GM19438 (cell line): ENCODE measurements around the gene PTPRD.
"Not testable (repeated sequence)": the region's sequence is repeated elsewhere in the genome, so short reads cannot be mapped to it uniquely, and the experiment has no call there.

Experiments used
- ATAC-seq: cut with Tn5 transposase; IDR thresholded peaks from one replicate; pipeline ENCODE4 v1.9.1; 2021; ENCODE audit warnings: low read depth; ENCODE audit not compliant: unreplicated experiment

The PTPRD gene

DNA sequence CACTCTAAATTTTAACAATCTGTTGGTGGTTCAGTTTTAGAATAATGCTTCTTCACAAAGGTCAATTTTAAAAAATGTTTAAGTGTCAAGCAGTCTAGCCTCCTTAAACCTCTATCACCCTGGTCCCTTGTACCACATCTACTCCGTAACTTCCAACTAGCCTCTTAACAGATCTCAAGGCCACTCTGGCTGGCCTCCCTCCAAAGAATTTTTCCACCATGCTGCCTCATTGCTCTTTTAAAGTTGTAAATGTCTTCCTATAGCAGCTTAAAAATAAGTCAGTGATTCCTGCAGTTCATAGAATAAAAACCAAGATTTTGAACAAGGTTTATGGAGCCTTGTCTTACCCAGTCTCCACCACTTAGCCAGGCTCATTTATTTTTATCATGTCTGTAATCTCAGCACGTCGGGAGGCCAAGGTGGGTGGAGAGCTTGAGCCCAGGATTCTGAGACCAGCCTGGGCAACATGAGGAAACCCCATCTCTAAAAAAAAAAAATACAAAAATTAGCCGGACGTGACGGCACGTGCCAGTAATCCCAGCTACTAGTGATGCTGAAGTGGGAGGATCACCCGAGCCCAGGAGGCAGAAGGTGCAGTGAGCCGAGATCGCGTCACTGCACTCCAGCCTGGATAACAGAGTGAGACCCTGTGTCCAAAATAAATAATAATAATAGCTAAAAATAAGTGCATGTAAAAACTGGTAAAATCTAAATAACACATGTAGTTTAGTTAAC, 1888.4 kb downstream of the PTPRD start:
- no peak for ATAC-seq

DNA sequence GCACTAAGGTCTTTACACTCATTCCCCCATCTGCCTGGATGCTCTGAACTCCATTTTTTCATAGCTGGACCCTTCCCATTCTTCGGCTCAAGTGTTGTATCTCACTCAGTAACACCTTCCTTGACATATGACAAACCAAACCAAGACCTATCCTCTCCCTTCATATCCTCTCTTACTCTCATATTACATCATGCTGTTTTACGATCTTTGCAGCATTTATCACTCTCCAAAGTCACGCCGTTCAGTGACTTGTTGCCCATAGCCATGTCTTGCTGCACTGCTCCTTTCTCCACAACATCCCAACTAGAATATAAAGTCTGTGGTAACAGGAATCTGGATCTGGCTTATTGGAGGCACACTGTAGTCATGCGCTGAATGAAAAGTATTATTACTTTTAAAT, 1889.6 kb downstream of the PTPRD start:
- ATAC-seq, result no peak

DNA sequence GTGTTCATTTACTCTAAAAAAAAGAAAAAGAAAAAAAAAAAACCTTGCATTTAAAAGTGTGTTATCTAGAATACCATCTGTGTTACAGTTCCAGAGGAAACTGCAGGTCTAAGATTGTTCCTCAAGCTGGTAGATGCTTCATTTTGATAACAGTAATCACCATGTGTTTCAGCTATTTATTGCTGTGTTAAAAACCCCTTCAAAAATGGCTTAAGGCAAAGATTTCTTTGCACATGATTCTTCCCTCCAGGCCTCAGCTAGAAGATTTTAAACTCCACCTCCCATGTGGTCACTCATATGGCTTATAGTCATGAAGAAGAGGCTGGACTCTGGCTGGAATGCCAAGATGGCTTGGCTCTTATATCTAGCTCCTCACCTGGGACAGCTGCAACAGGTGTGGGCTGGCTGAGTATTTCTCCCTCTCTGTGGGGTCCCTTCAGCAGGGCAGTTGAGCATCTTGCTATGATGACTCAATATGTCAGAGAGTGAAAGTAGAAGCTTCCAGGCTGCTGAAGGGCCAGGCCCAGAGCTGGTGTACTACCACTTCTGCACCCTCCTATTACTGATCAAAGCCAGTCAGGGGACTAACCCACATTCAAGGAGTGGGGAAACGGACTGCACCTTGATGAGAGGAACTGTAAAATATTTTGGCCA, 1892.8 kb downstream of the PTPRD start:
- ATAC-seq, result no peak

DNA sequence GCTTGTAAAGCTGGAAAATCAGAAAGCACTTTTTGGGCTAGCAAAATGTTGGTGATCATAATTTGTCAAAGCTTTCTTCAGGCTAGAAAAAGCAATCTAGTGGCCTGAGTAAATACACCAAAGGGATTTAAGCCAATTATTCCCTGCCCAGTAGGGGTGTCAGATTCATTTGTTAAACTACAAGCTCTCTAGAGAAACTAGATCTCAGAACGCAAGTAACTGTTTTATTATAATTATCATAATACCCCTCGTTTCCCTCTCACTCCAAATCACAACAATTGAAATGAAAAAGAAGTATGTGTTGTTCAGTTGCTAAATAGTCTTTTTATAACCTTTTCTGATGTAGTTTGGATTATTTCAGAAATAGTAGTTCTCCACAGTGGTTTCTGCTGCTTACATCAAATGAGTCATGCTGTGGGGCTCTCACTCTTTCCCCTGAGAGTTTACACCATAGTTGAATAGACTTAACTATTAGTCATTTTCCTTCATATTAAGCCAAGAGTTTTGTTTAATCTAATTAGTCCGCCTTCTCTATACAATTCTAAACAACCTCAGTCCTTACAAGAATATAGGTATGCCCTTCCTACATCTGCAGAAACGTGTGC, 1894.6 kb downstream of the PTPRD start:
- no peak for ATAC-seq

DNA sequence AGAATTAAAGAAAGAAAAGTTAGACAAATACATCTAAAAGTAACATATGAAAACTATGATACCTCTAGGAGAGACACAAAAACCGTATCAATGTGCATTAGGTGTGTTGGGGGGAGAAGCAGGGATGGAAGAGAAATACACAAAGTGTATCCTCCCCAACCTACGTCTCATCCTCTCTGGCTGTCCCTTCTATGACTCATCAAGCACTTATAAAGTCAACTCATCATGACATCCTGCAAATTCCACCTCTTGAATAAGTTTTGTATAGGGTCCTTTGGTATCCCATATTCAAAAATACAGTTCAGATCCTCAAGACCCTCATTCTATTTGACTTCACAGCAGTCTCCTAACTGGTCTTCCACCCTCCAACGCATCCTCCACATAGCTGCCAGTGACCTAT, 1895.7 kb downstream of the PTPRD start:
- ATAC-seq, result no peak

DNA sequence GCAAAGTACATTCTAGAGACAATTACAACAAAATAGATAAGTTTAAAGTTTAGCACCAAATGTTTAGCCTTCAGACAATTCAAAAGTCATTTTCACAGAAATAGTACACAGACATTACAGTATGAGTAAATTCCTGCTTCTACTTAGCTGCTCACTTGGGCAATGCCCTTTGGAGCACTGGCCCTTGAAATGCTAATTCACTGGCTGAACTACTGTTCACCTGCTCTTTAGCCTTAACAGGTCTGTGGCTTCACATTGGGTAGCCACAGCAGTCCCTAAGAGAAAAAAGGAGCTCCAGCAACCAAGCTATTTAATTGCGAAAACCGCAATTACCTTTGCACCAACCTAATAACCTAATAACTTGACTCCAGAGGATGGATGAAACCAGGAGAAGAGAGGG, 1897.0 kb downstream of the PTPRD start:
- ATAC-seq, result no peak

DNA sequence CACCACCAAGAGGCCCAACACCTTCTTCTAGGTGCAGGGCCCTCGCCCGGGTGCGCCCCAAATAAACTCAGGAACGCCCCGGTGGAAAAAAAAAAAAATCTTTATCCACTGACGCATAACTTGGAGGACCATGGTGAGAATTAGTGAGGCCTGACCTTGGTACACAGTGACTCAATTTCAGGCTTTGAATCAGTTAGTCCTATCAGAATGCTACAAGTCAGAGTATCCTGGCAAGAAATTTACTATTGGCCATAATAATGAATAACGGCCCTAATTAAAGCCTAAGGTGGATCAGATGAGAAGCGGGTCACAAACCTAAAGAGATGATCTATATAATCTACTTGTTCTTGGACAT, 1899.0 kb downstream of the PTPRD start:
- ATAC-seq, result no peak

DNA sequence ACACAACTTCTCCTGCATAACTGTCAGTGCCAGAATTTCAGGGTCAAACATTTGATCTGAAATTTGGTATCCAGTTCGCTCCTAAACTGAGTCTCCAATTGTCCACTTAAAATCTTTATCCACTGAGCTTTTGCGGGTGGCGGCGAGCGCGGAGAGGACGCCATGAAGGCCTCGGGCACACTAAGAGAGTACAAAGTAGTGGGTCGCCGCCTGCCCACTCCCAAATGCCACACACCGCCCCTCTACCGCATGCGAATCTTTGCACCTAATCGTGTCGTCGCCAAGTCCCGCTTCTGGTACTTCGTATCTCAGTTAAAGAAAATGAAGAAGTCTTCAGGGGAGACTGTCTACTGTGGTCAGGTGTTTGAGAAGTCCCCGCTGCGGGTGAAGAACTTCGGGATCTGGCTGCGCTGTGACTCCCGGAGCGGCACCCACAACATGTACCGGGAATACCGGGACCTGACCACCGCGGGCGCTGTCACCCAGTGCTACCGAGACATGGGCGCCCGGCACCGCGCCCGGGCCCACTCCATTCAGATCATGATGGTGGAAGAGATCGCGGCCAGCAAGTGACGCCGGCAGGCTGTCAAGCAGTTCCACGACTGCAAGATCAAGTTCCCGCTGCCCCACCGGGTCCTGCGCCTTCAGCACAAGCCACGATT, 1899.5 kb downstream of the PTPRD start:
- no peak for ATAC-seq

DNA sequence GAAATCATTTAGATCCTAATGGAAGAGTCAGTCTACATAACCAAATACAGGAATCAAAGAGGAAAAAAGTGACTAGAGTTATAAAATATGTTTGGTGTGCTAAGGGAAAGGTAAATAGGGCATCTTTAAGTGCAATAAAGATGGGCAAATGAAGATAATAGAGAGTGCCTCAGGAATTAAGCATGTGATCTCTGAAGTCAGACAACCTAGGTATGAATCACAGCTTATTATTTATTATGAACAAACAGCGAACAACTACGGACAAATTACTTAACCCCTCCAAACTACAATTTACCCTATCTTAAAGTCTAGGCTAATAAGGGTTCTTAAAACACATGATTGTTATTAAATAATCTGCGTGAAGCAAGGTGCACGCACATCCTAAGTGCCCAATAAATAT, 1903.1 kb downstream of the PTPRD start:
- ATAC-seq, result no peak

DNA sequence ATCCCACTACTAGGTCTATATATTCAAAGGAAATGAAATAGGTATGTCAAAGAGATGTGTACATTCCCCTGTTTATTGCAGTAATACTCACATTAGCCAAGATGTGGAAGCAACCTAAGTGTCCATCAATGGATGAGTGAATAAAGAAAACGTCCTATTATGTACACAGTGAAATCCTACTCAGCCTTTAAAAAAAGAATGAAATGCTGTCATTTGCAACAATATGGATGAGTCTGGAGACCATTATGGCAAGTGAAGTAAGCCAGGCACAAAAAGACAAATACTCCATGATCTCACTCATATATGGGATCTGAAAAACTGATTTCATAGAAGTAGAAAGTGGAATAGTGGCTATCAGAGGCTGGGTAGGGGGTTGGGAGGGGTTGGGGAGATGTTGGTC, 1904.1 kb downstream of the PTPRD start:
- ATAC-seq, result no peak

DNA sequence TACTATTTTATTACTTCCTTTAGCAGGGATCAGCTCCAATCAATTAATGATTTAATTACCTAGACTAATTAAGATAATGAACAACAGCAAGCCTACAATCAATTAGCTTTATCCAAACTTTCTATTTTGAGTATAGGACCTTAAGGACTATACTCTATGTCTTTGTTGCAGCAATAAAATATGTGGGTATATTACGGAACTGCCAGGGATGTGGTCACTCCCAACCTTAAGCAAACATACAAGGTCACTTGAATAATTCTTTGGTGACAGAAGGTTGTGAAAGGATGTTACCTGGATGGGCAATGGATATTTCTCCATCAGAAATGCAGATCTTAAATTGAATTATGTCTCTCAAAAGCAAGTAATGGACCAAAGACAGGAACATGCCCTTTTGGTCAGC, 1905.8 kb downstream of the PTPRD start:
- no peak for ATAC-seq

DNA sequence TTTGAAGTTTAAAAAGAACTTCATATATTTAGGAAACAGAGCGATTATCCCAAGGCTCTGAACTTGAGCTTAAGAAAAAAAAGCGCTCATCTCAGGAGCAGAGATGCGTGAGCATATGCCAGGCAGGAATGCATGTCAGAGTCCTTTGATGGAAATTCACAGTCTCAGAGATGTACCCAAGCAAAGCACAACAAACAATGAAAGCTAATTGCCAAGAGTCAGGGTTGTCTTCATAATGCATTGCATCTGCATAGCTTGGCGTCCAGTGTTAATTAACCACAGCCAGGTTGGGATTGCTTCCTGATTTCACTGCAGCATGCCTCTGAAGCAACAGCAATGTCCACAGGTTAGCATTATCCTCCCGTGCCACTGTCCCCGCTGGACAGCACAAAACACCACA, 1906.3 kb downstream of the PTPRD start:
- no peak for ATAC-seq

DNA sequence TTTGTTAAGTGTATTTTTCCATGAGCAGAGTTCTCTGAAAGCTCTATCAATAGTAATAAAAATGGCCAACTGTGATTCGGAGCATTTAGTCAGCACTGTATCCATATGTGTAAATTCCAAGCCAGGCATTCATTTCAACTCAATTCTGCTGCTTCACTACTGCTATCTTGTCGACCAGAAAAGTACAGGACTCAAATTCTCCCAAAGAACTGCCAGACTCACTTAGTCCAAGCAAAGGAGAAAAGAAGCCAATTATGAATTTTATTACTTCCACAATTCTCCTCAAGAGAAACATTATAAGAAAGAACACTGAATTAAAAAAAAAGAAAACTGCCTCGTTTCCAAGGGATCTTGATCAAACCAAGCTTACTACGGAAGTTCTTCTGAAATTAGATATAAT, 1906.9 kb downstream of the PTPRD start:
- ATAC-seq, result no peak

DNA sequence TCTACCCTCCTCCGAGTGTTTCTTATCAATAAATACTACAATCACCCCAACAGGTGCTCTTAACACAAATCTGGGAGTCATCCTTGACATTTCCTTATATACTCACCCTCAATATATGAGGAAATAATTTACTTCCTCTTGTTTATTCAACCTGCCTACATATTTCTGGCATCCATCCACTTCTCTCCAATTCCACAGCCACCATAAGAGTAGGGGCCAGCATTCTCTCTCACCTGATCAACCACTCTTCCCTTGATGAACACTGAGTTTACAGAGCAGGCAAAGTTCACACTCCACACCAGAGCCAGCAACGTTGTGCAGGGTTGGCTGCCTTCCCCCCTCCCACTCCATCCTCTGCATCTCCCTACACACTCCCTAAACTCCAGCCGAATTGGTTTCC, 1908.9 kb downstream of the PTPRD start:
- no peak for ATAC-seq

DNA sequence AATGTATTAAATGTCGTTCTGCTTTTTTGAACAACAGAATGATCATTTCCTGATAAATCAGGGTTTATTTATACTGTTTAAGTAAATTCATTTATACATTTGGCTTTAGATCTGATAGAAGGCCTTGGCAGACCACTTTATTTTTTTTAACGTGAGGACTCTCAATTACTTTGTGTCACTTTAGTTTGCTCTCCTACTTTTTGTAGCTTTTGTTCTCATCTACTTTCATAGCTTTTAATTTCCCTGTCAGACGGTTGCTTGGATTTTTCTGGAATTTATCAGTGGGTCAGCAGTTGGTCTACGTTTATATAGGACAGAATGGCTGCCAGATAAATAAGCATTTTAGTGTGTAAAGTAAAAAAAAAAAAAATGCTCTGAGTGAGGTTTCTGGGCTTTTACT, 1910.9 kb downstream of the PTPRD start:
- no peak for ATAC-seq

DNA sequence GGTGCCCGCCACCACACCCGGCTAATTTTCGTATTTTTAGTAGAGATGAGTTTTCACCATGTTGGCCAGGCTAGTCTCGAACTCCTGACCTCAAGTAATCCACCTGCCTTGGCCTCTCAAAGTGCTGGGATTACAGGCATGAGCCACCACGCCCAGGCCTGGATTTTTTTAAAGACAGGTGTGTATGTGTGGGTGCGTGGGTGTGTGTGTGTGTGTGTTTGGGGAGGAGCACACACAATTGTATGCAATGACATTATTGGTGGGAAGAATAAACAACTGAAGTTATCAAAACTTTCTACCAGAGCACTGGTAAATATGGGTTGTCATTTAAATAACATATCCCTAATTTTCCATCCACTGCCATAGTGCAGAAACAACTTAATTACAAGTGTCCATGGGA, 1915.2 kb downstream of the PTPRD start:
- not testable (repeated sequence) for ATAC-seq

DNA sequence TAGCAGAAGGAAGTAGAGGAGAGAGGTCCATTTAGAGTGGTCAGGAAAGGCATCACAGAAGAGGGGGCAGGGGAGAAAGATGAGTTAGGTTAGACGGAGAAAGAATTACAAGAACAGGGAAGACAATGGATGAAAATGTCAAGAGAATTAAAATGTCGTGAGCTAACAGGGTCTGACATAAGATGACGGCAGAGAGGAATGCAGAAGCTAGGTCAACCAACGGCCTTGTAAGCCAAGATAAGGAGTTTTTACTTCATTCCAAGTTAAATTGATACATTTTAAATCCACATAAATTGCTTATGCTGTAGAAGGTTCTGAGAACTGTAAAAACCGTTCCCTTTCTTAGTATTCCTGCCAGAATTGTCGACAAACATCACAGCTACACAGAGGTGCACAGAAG, 1916.3 kb downstream of the PTPRD start:
- ATAC-seq, result no peak

DNA sequence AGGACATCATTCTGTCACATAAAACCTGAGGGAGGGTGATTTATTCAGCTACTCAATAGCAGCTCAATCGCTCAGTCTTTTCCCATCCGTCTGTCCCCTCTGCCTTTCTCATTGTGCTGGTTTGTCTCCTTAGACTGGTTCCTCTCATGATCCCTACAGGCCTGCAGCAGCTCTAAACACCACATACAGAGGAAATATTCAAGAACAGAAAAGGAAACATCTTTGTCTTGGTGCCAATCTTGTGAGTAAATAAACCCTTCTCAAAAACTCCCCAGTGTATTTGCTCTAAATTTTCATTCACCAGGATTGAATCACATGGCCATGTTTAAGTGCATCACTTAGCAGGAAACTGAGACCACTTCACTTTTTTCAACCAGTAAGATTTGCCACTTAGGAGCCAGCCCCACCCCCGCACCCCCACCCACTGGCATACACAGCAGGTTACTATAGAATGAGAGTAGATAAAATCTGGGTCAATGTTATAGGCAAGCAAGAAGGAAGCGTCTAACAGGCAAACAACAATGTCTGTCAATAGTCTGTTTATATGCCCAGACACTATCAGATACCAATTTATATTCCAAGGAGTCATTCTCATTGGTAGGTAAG, 1917.7 kb downstream of the PTPRD start:
- ATAC-seq, result no peak

DNA sequence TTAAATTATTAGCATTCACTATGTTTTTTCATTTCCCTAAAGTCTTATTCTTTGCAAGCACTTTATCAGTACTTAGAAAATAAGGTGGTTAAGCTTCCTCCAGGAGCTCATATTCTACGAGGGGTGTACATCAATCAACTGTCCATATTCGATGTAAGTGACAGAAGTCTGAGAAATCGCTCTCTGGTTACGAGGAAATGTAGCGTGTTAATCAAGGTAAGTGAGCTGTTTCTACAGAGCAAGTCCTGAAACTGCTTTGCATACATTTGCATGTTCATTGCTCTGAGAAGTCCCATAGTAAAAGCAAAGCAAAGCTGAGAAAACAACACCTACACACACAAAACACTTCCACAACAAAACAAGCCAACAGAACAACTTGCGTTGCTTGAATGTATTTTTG, 1919.3 kb downstream of the PTPRD start:
- no peak for ATAC-seq

DNA sequence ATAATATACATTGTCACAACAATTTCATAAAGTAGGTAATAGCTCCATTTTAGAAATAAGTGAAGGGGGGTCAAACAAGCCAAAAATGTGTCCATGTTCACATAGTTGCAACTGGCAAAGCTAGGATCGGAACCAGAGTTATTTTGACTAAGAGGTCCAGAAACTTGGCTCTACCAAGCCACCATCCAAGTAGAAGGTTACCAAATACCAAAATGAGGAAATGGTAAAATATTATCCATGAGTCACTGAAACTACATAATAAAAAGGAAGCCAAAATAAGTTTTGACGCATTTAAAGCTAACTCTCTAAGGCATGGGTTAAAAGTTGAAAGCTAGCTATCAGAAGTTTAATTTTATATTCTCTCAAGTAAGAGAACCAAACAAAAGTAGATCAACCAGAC, 1926.3 kb downstream of the PTPRD start:
- no peak for ATAC-seq

DNA sequence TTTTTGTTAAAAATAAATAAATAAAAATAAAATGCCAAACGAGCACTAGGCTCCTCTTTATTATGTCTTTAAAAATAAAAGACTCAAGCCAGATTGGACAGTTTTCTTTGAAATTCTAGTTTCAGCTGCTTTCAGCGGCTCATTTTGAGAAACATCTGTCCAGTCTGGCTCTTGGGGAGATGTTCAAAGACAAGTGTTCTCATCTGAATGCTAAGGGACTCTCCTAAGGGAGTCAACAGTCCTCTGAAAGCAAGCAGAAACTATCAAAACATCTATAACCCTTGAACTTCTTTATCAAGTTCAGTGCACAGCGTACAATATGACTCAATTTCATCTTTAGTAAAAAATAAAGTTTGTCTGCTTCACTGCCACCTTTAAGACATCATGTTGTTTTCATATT, 1927.0 kb downstream of the PTPRD start:
- no peak for ATAC-seq
